Stimulated activated CD8-positive, alpha-beta memory T cell treated with anti-CD3 and anti-CD28 coated beads, Interleukin-4, amount 100 ng/mL, for 4 hours (primary cell): Measurements from ENCODE around the gene IFITM5.
"Not testable (repeated sequence)": the region's sequence is repeated elsewhere in the genome, so short reads cannot be mapped to it uniquely, and the experiment has no call there.

Experiments used
- DNase-seq, 2 donors: peaks; one replicate each; pipeline ENCODE4 v3.0.0-alpha.2; 2020; ENCODE audit warnings: low read depth in 2 of 2, low spot score in 1 of 2

IFITM5 gene

GRCh38 chr11:299081-299891 lies at the start of gene IFITM5:
Gene IFITM5, minus strand, starts transcription at chr11:299526. Its CDS starts 36 bp downstream, at chr11:299490.
- no peak for DNase-seq

- DNase-seq, result no peak
Measured at GRCh38 chr11:346529-346928, 47.2 kb upstream of the IFITM5 start.

GRCh38 chr11:344836-345578 lies 45.7 kb upstream of the IFITM5 start:
- DNase-seq, result no peak

- DNase-seq, result no peak
Measured at GRCh38 chr11:342328-342727, 43.0 kb upstream of the IFITM5 start.

GRCh38 chr11:340539-341512 lies 41.5 kb upstream of the IFITM5 start:
- DNase-seq, result no peak

GRCh38 chr11:339963-340362 lies 40.6 kb upstream of the IFITM5 start:
- no peak for DNase-seq

GRCh38 chr11:337711-338110 lies 38.4 kb upstream of the IFITM5 start:
- DNase-seq, result no peak

GRCh38 chr11:336659-337198 lies 37.4 kb upstream of the IFITM5 start:
- no peak for DNase-seq

- DNase-seq, result no peak
Measured at GRCh38 chr11:335779-336658, 36.7 kb upstream of the IFITM5 start.

- no peak for DNase-seq
Measured at GRCh38 chr11:334264-334994, 35.1 kb upstream of the IFITM5 start.

- not testable (repeated sequence) for DNase-seq
Measured at GRCh38 chr11:333616-334263, 34.4 kb upstream of the IFITM5 start.

- no peak for DNase-seq
Measured at GRCh38 chr11:332651-333480, 33.5 kb upstream of the IFITM5 start.

- no peak for DNase-seq
Measured at GRCh38 chr11:331358-332060, 32.2 kb upstream of the IFITM5 start.

- no peak for DNase-seq
Measured at GRCh38 chr11:330694-331357, 31.5 kb upstream of the IFITM5 start.

- no peak for DNase-seq
Measured at GRCh38 chr11:330307-330693, 31.0 kb upstream of the IFITM5 start.

- DNase-seq, result no peak
Measured at GRCh38 chr11:329886-330253, 30.5 kb upstream of the IFITM5 start.
